NB4 (cell line): ENCODE measurements around the gene NSG1.

Experiments
- CTCF ChIP-seq: IDR thresholded peaks from one replicate; pipeline ENCODE4 v1.5.1; 2012; ENCODE audit warnings: low read depth, low read length
- MYC ChIP-seq: IDR thresholded peaks from 2 replicates; pipeline ENCODE4 v1.6.1; 2011; ENCODE audit warnings: low read depth, low read length
- POLR2A ChIP-seq: IDR thresholded peaks from 2 replicates; pipeline ENCODE4 v1.6.1; 2011; ENCODE audit warnings: mild to moderate bottlenecking; ENCODE audit not compliant: insufficient read length; ENCODE audit errors: extremely low read depth

GRCh38 chr4:4338210-4339001 lies 48.5 kb upstream of the NSG1 start:
- no peak for TF ChIP-seq POLR2A
- TF ChIP-seq CTCF = no peak
- no peak for TF ChIP-seq MYC
